Stomach (tissue), 9 donors: ENCODE measurements around the gene MOK. TPM values are rescaled to one million over a fixed set of nuclear protein-coding genes. Genes with fewer than 3 reads are reported as not detected.

Source experiments
- DNase-seq, 2 donors: peaks; one replicate each; pipeline versions ENCODE4 v3.0.0 to v3.0.0-alpha.2; 2013 to 2019
- H3K27ac ChIP-seq, 5 donors: fragments of 200-600 bp in 4 of 5; sonication (generic) in 4 of 5; one replicate each; pipeline ENCODE4 v1.5.1; 2013 to 2019; ENCODE audit warnings: mild to moderate bottlenecking in 1 of 5, moderate library complexity in 1 of 5
- H3K27me3 ChIP-seq, 3 donors: fragments of 200-600 bp; sonication (generic); one replicate each; pipeline ENCODE4 v1.5.1; 2017 to 2019; ENCODE audit warnings: mixed run types in 1 of 3
- H3K36me3 ChIP-seq, 4 donors: fragments of 200-600 bp; sonication (generic); 1 replicate in 3 of 4; 2 replicates in 1 of 4; pipeline ENCODE4 v1.5.1; 2016 to 2019
- H3K4me1 ChIP-seq, 4 donors: fragments of 200-600 bp; sonication (generic); one replicate each; pipeline ENCODE4 v1.5.1; 2016 to 2019
- H3K4me3 ChIP-seq, 4 donors: fragments of 200-600 bp; sonication (generic) in 3 of 4; one replicate each; pipeline ENCODE4 v1.5.1; 2016 to 2019; ENCODE audit warnings: mild to moderate bottlenecking in 1 of 4
- H3K9me3 ChIP-seq, 4 donors: fragments of 200-600 bp; sonication (generic); one replicate each; pipeline ENCODE4 v1.5.1; 2016 to 2019
- EP300 ChIP-seq: sonication (generic); formaldehyde crosslinking; IDR thresholded peaks from one replicate; pipeline ENCODE4 v1.6.1; 2017; ENCODE audit warnings: antibody characterized with exemption
- POLR2A ChIP-seq, 4 donors: fragments of 450-650 bp; IDR thresholded peaks; one replicate each; pipeline ENCODE4 v1.6.1; 2016; ENCODE audit warnings: antibody characterized with exemption in 4 of 4, control low read depth in 2 of 4, mild to moderate bottlenecking in 1 of 4, moderate library complexity in 1 of 4
- POLR2AphosphoS5 ChIP-seq, 3 donors: sonication (generic); formaldehyde crosslinking; IDR thresholded peaks; one replicate each; pipeline ENCODE4 v1.6.1; 2016; ENCODE audit warnings: antibody characterized with exemption in 3 of 3
- WGBS, 5 donors: extraction: QIAGEN DNeasy Blood & Tissue Kit in 3 of 5; methylation state at CpG; one replicate each; pipeline versions ENCODE4 v1.1.5 to v1.1.7; 2013 to 2018; 5-methylcytosine and 5-hydroxymethylcytosine counted together
- intact Hi-C: fragments of 100-400 bp; cut with DNase I; formaldehyde crosslinking; loops from one replicate; pipeline ENCODE4 v1.15.1; 2023; ENCODE audit warnings: low total_unique reads
- polyA plus RNA-seq, 3 donors: library from polyadenylated mRNA; stranded (reverse); fragments of 200-250 nt; gene quantifications; one replicate each; pipeline ENCODE4 v1.2.3, GENCODE V29; 2013
- total RNA-seq, 5 donors: library from RNA; depleted of rRNA; stranded (reverse); fragments of >200 nt; gene quantifications; one replicate each; pipeline versions ENCODE4 v1.1.0 to v1.2.3, GENCODE V29; 2014 to 2016
- TF ChIP-seq, protein P1 (sequence below), 7 experiments: fragments of 450-650 bp in 4 of 7; fragments of 200-600 bp in 3 of 7; sonication (generic) in 3 of 7; IDR thresholded peaks; one replicate each; pipeline ENCODE4 v1.5.1; 2016 to 2019; ENCODE audit warnings: antibody characterized with exemption in 7 of 7, control low read depth in 2 of 7, mild to moderate bottlenecking in 1 of 7
- donor health status: healthy with polysubstance abuse.
- donor health status: Bipolar disorder and iron deficiency.
- donor health status: healthy.

Gene MOK
- total and polyA plus RNA-seq, 8 donors: 4.2 to 46.9 (median 12.6) TPM

DNA sequence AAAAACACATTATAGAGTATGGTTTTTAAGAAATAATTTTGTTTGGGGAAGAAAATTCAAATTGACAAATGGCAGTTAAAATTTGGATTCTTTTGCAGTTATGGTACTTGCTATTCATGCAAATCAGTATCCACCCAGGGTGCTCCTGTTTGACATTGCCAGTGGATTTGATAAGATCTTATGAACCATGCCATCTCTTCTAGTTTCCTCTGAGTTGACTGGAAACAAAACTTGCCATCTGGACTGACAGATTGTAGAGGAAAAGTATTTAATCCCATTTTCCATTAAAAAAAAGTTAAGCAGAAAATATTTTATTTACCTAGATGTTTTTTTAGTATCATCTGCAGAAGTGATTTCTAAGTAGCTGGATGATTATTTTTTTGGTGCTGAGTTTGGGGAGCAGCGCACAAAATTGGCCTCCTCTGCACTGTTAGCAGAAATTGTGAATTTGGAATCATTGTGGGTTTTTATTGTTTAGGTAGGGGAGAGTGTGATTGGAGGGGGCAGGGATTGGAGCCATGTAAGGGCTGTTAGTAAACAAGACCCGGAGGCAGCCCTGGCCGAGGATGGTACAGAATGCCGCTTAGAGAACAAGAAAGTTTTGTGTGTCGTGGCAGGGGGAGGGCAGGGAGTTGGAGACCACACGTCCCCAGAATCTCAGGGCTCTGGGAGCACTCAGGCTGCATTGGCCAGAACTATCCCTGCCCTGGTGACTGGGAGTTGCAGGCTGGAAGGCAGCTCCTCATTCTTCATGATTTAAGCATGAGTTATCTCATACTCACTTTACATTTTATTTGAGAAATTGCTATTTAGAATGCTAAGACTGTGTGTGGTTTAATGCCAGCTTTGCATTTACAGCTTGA lies 108.7 kb downstream of the MOK start:
- Histone ChIP-seq H3K27ac (no peak overlapping the region), H3K9me3 (no peaks in the 10 kb centered on the region), H3K4me1 (peaks cover 3 to 32% (median 17%) of the 10 kb centered on the region in 4 donors), H3K4me3 (no peak overlapping the region), H3K27me3 (no peaks in the 10 kb centered on the region), H3K36me3 (peaks cover 9 to 61% (median 49%) of the 10 kb centered on the region in 4 donors)
- DNase-seq: no peak
- TF ChIP-seq POLR2A (IDR thresholded peaks at IDR 0.05) (no peak), EP300 (no peak), POLR2AphosphoS5 (IDR thresholded peaks at IDR 0.05) (no peak)
- TF ChIP-seq, protein P1, sequence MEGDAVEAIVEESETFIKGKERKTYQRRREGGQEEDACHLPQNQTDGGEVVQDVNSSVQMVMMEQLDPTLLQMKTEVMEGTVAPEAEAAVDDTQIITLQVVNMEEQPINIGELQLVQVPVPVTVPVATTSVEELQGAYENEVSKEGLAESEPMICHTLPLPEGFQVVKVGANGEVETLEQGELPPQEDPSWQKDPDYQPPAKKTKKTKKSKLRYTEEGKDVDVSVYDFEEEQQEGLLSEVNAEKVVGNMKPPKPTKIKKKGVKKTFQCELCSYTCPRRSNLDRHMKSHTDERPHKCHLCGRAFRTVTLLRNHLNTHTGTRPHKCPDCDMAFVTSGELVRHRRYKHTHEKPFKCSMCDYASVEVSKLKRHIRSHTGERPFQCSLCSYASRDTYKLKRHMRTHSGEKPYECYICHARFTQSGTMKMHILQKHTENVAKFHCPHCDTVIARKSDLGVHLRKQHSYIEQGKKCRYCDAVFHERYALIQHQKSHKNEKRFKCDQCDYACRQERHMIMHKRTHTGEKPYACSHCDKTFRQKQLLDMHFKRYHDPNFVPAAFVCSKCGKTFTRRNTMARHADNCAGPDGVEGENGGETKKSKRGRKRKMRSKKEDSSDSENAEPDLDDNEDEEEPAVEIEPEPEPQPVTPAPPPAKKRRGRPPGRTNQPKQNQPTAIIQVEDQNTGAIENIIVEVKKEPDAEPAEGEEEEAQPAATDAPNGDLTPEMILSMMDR (IDR thresholded peaks at IDR 0.05): no peak
- intact Hi-C loops: no loop called here
- WGBS, 5 donors: 76 to 86% (median 83%) methylated on average over 6 of the region's 6 CpGs

GRCh38 chr14:102195446-102195845 lies 109.5 kb downstream of the MOK start:
- Histone ChIP-seq H3K4me1 (peaks cover 11 to 40% (median 26%) of the 10 kb centered on the region in 4 donors), H3K27me3 (no peaks in the 10 kb centered on the region), H3K27ac (no peak overlapping the region), H3K9me3 (no peaks in the 10 kb centered on the region), H3K36me3 (peaks cover 9 to 55% (median 46%) of the 10 kb centered on the region in 4 donors), H3K4me3 (no peak overlapping the region)
- TF ChIP-seq POLR2AphosphoS5 (IDR thresholded peaks at IDR 0.05) (no peak), POLR2A (IDR thresholded peaks at IDR 0.05) (no peak), EP300 (no peak)
- TF ChIP-seq, protein P1 (IDR thresholded peaks at IDR 0.05): no peak
- DNase-seq: no peak
- WGBS, 5 donors: 62 to 92% (median 77%) methylated on average over 1 of the region's 1 CpG
- intact Hi-C loops: no loop called here

- no peak overlapping the region for H3K27ac ChIP-seq
- TF ChIP-seq POLR2AphosphoS5 (IDR thresholded peaks at IDR 0.05): no peak
- no peak for TF ChIP-seq EP300
- no peak for TF ChIP-seq POLR2A (IDR thresholded peaks at IDR 0.05)
- TF ChIP-seq, protein P1 (IDR thresholded peaks at IDR 0.05): no peak
- peaks cover 13 to 46% (median 29%) of the 10 kb centered on the region in 4 donors for H3K4me1 ChIP-seq
- H3K27me3 ChIP-seq: no peaks in the 10 kb centered on the region
- no peak for DNase-seq
- 77 to 87% (median 79%) methylated on average over 4 of the region's 4 CpGs for WGBS, 5 donors
- peaks cover 9 to 51% (median 43%) of the 10 kb centered on the region in 4 donors for H3K36me3 ChIP-seq
- intact Hi-C loops: no loop called here
- H3K9me3 ChIP-seq: no peaks in the 10 kb centered on the region
- no peak overlapping the region for H3K4me3 ChIP-seq
These were observed 110.1 kb downstream of the MOK start for GRCh38 chr14:102194856-102195255.

DNA sequence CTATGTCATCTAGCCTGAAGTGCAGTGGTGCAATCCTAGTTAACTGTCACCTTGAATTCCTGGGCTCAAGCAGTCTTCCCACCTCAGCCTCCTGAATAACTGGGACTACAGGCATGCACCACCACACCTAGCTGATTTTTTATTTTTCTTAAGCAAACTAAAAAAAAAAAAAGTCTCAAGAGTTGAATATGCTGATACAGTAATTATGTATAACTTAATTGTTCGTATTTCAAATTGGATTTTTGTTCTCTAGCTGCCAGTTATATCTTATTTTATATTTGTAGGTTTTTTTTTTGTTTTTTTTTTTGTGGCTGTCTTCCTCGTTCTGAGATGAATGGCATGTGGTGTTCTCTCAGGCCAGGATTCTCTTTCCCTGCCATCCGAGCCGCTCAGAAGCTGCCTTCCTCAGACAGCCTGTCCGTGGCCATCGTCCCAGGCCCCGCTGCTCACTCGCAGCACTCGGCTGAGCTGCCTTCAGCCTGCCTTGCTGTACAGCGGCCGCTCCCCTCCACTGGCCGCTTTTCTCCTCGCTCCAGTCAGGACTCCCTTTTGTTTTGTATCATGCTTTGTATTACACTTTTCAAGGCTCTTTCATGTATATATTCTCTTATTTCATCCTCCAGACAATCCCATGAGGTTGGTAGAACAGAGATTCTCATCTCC lies 112.0 kb downstream of the MOK start:
- H3K27ac ChIP-seq: no peak overlapping the region
- no peak for DNase-seq
- intact Hi-C loops: no loop called here
- H3K4me3 ChIP-seq: no peak overlapping the region
- H3K4me1 ChIP-seq: peaks cover 17 to 54% (median 33%) of the 10 kb centered on the region in 4 donors
- no peak for TF ChIP-seq POLR2AphosphoS5 (IDR thresholded peaks at IDR 0.05)
- no peak for TF ChIP-seq POLR2A (IDR thresholded peaks at IDR 0.05)
- no peak for TF ChIP-seq EP300
- TF ChIP-seq, protein P1 (IDR thresholded peaks at IDR 0.05): no peak
- no peaks in the 10 kb centered on the region for H3K9me3 ChIP-seq
- H3K36me3 ChIP-seq: peaks cover 0 to 32% (median 24%) of the 10 kb centered on the region in 4 donors
- WGBS, 5 donors: 85 to 90% (median 87%) methylated on average over 13 of the region's 13 CpGs
- H3K27me3 ChIP-seq: no peaks in the 10 kb centered on the region
